Measurements from ENCODE around the gene PLXNB3.

DNA sequence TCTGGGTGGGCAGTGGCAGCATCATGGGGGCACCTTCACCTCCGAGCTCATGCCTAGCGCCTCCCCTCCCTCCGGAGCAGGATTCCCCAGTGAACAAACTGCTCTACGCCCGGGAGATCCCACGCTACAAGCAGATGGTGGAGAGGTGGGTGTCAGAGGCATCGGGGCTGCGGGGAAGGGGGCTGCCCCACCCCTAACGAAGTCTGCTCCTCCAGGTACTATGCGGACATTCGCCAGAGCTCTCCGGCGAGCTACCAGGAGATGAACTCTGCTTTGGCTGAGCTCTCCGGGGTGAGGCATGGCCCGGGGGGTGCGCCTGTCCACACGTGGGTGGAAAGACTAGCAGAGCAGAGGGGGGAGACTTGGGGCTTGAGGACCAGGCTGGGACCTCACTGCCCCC lies 14.1 kb downstream of the PLXNB3 start:
- no peak for TF ChIP-seq NFE2L1 (CRISPR knock-in tag; IDR thresholded peaks at IDR 0.05)
- TF ChIP-seq, protein P1, sequence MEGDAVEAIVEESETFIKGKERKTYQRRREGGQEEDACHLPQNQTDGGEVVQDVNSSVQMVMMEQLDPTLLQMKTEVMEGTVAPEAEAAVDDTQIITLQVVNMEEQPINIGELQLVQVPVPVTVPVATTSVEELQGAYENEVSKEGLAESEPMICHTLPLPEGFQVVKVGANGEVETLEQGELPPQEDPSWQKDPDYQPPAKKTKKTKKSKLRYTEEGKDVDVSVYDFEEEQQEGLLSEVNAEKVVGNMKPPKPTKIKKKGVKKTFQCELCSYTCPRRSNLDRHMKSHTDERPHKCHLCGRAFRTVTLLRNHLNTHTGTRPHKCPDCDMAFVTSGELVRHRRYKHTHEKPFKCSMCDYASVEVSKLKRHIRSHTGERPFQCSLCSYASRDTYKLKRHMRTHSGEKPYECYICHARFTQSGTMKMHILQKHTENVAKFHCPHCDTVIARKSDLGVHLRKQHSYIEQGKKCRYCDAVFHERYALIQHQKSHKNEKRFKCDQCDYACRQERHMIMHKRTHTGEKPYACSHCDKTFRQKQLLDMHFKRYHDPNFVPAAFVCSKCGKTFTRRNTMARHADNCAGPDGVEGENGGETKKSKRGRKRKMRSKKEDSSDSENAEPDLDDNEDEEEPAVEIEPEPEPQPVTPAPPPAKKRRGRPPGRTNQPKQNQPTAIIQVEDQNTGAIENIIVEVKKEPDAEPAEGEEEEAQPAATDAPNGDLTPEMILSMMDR (IDR thresholded peaks at IDR 0.05): no peak

All from WTC11 (cell line).